Stimulated activated CD4-positive, alpha-beta T cell treated with anti-CD3 and anti-CD28 coated beads, TNF-alpha, amount 100 ng/mL, for 1 hour (primary cell): Measurements from ENCODE around the gene GATA5.
A peak's percentile ranks its signal among the peaks of the same experiment; 100 is the strongest.

Experiments
- DNase-seq, 3 donors: peaks; one replicate each; pipeline ENCODE4 v3.0.0-alpha.2; 2020; ENCODE audit warnings: low read depth in 3 of 3, low spot score in 1 of 3

GATA5 gene, protein sequence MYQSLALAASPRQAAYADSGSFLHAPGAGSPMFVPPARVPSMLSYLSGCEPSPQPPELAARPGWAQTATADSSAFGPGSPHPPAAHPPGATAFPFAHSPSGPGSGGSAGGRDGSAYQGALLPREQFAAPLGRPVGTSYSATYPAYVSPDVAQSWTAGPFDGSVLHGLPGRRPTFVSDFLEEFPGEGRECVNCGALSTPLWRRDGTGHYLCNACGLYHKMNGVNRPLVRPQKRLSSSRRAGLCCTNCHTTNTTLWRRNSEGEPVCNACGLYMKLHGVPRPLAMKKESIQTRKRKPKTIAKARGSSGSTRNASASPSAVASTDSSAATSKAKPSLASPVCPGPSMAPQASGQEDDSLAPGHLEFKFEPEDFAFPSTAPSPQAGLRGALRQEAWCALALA

GRCh38 chr20:62475772-62476055 is at the start of gene GATA5:
TSS of gene GATA5 (minus strand) at chr20:62475995. CDS start at chr20:62475521, 474 bp downstream.
- no peak for DNase-seq

DNA sequence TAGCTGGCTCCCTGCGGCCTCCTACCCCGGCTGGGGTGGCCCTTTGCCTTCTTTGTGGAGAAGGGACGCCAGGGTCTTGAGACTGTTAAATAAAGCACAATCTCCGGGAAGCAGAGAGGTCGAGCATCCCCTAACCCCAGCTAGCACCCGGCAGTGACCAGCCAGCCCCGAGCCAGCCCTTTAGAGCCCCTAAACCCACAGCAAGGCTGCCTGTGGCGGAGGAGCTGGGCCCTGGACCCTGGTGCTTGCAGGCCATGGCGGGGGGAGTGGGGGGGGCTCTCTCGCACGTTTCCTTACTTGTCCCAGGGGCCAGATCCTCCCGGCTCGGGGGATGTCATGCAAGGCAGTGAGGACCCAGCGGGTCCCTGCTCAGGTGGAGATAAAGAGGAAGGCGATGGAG is 49.2 kb upstream of the GATA5 start:
- DNase-seq: no peak

GRCh38 chr20:62524505-62524911 is 48.7 kb upstream of the GATA5 start:
- DNase-seq: no peak

- DNase-seq: peak in 2 of 3 donors; percentile 8 to 36
Measured at GRCh38 chr20:62523473-62524203, 47.8 kb upstream of the GATA5 start.

GRCh38 chr20:62522748-62523396 is 47.1 kb upstream of the GATA5 start:
- DNase-seq: no peak

GRCh38 chr20:62519826-62520225 is 44.0 kb upstream of the GATA5 start:
- no peak for DNase-seq

DNA sequence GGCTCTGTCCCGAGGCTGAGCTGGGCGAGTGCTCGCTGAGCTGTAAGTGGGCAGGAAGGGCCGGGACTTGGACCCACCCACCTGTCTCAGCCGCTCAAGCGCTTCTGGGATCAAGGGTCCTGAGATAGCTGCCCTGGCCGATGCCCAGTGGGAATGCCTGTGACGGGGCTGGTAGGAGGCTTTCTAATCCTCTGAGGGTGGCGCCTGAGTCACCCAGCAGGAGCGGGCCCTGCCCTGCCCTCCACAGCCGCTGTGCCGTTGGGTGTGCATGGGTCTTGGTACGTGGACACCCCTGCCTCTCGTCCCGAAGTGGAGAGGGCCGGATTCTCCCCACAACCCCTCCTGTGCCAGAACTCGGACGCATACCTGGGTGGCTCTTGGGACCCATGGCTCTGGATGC is 43.1 kb upstream of the GATA5 start:
- no peak for DNase-seq

- DNase-seq: no peak
Measured at GRCh38 chr20:62517901-62518610, 42.3 kb upstream of the GATA5 start.

- DNase-seq: no peak
Measured at GRCh38 chr20:62517168-62517567, 41.4 kb upstream of the GATA5 start.

GRCh38 chr20:62516338-62516737 is 40.5 kb upstream of the GATA5 start:
- no peak for DNase-seq

GRCh38 chr20:62515826-62516225 is 40.0 kb upstream of the GATA5 start:
- DNase-seq: no peak

GRCh38 chr20:62515280-62515679 is 39.5 kb upstream of the GATA5 start:
- no peak for DNase-seq

GRCh38 chr20:62513991-62514390 is 38.2 kb upstream of the GATA5 start:
- no peak for DNase-seq

DNA sequence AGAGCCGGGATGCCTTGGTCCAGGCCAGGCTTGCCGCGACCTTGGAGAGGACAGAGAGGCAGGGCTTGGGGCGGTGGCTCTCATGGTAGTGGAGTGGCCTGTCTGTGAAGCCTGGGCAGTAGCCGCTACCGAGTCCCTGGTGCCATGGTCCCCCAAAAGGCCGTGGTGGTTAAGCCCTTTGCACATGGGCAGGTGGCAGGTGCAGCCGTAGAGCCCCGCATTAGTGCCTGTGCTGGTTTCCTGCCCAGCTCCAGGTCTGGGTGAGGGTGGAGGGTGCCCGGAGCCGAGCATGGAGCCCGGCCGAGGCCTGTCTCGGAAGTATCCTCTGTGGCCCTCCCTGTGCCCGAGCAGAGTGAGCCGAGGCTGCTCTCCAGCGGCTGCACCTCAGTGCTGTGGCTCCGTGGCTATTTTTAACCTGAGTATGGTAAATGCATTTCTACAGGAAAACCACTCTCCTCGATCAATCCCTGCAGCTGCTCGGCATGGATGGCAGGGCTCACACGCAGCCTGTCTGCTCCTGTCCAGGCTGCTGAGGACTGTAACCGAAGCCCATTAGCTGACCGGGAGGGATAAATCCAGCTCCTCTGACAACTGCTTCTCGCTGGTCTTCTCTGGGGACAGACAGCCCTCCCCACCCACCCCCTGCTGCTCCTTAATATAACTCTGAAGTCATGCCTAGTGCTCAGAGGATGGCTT is 36.3 kb upstream of the GATA5 start:
- DNase-seq: no peak

DNA sequence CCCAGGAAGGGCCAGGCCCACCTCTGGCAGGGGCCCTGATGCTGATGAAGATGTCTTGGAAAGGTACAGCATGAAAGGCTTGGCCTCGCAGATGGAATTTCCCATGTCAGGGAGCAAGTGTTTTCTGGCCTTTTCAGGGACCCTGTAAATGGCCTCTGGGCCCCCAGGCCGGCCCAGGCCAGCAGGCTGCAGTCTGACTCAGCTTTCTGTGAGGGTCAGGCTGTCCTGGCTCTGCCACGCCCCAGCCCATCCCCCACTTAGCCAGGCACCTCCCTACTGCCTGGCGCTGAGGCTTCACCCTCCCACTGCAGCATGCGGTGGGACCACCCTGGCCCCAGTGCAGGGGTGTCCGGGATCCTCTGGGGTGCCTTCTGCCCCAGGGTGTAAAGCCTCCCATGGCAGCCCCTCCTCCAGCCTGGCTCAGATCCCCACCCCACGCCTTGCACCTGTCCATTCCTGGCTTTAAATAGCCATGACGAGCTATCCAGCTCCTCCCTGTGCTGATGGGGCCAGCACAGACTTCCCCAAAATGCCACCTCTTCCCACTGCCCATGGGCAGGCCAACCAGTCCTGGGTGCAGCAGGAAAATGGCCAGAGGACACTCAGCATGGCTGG is 35.6 kb upstream of the GATA5 start:
- no peak for DNase-seq

- DNase-seq: no peak
Measured at GRCh38 chr20:62508641-62509051, 32.9 kb upstream of the GATA5 start.

DNA sequence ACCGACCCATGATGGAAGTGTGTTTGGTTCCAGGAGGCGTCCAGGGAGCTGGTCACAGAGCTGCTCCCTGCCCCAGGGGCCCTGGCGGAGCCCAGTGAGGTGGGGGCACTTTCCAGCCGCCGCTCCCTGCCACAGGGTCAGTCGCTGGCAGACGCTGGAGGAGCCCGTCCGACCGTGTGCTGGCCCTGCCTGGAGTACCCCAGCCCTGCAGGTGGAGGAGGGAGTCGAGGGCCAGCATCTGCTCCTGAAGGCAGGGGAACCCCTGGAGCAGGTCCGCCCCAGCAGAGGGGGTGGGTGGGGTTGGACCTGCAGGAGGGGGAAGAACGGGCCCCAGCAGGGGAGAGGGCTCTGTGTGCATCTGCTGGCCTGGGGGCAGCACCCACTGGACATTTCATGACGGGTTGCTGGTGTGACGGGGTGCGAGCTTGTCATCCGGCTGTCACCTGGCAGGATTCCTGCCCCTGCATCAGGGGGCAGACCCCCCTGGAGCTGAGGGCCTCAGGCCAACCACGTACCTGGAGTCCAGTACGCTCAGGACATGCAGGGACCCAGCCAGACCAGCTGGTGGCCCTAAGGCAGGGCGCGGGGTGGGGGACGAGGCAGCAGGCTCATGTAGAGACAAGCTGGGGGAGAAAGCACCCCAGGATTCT is 32.3 kb upstream of the GATA5 start:
- DNase-seq: no peak

DNA sequence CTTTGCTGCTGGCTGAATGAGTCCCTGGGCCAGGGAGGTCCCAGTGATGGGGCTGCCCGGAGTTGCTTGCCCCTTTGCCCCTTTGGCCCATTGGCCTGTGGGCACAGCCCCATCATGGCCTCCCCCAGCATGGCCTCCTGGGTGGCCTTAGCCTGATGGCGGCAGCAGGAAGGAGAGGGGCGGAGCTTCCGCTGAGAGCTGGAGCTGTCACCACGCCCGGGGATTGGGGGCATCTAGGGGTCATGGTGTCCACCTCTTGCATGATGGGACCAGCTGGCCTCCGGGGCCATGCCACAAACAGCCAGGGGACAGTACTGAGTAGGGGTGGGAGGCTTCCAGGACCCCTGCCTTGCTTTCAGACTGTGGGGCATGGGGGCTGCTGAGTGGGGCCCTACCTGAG is 31.5 kb upstream of the GATA5 start:
- DNase-seq: no peak

GRCh38 chr20:62506791-62507190 is 31.0 kb upstream of the GATA5 start:
- DNase-seq: no peak

DNA sequence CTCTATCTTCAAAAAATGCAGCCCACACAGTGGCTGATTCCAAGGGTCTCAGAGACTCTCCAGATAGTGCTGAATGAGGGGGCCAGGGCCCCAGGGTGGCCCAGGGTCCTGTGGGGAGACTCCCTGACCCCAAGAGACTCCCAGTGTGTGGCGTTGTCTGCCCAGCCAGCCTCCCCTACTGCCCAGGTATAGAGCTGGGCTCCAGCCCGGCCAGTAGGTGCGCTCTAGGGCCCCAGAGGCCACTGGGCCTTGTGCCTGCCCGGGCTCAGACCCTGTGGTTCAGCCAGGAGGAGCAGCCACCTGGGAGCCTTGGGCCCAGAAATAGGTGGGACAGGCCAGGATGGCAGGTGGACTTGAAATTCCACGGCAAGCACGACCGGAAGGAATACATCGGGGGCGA is 30.3 kb upstream of the GATA5 start:
- no peak for DNase-seq
